Osteocyte (in vitro differentiated cells): ENCODE results near the gene IFI27L2. TPM values are rescaled to one million over a fixed set of nuclear protein-coding genes. Genes with fewer than 3 reads are reported as not detected.

ENCODE experiments used
- DNase-seq: peaks from one replicate; pipeline ENCODE4 v3.0.0; 2021; ENCODE audit warnings: mixed read lengths; ENCODE audit not compliant: unreplicated experiment; ENCODE audit errors: extremely low spot score
- H3K27ac Mint-ChIP-seq: one replicate; pipeline ENCODE4 v1.8.0; 2021; ENCODE audit warnings: mild to moderate bottlenecking, mixed read lengths; ENCODE audit not compliant: unreplicated experiment
- H3K27me3 Mint-ChIP-seq: one replicate; pipeline ENCODE4 v1.8.0; 2021; ENCODE audit warnings: mixed read lengths; ENCODE audit not compliant: unreplicated experiment
- H3K36me3 Mint-ChIP-seq: one replicate; pipeline ENCODE4 v1.8.0; 2021; ENCODE audit warnings: mixed read lengths; ENCODE audit not compliant: unreplicated experiment
- H3K4me1 Mint-ChIP-seq: one replicate; pipeline ENCODE4 v1.8.0; 2021; ENCODE audit warnings: mixed read lengths; ENCODE audit not compliant: unreplicated experiment
- H3K4me3 Mint-ChIP-seq: one replicate; pipeline ENCODE4 v1.8.0; 2021; ENCODE audit warnings: mild to moderate bottlenecking, moderate library complexity, mixed read lengths; ENCODE audit not compliant: unreplicated experiment
- H3K9me3 Mint-ChIP-seq: one replicate; pipeline ENCODE4 v1.8.0; 2021; ENCODE audit warnings: mixed read lengths; ENCODE audit not compliant: unreplicated experiment
- CTCF ChIP-seq: fragments of 200-600 bp; sonication (generic); IDR thresholded peaks from 2 replicates; pipeline ENCODE4 v1.5.0; 2021; ENCODE audit warnings: antibody characterized with exemption, mild to moderate bottlenecking, moderate library complexity
- total RNA-seq: library from RNA; stranded (reverse); gene quantifications from 2 replicates; pipeline ENCODE4 v1.2.1, GENCODE V29; 2021

Gene IFI27L2
- total RNA-seq, 1 donor from 2014 or later: 44.7 TPM

DNA sequence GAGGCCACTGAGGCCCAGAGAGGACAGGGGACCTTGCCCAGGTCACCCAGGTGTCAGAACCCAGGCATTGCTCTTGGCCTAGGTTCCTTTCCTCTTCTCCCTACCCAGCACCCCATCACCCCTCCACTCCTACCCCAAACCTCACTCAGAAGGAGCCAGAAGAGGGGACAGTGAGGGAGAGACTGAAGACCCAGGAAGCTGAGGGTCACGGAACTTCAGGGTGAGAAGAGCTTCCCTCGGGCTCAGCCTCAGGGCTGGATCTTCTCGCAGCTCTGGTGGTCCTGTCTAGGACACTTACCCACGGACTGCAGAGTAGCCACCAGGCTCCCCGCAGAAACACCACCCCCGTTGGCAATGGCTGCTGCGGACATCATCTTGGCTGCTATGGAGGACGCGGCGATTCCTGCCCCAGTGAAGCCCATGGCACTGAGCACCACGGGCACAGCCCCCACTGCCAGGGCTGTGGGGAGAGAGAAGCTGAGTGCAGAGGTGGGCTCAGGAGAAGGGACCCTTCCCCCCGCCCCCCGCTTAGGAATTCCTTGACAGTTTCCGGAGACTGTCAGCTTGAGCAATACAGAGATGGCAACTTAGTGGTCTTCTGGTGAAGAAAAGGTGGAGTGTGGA is 1.1 kb downstream of the IFI27L2 start:
- Mint-ChIP-seq H3K36me3 (no peaks in the 10 kb centered on the region), H3K27ac (peak overlapping the region; percentile 5), H3K4me1 (peaks cover 17% of the 10 kb centered on the region), H3K9me3 (no peaks in the 10 kb centered on the region), H3K4me3 (peak overlapping the region; percentile 79), H3K27me3 (peaks cover 6% of the 10 kb centered on the region)
- TF ChIP-seq CTCF: no peak
- peak; percentile 73 for DNase-seq

GRCh38 chr14:94127330-94127729 is 2.1 kb downstream of the IFI27L2 start:
- Mint-ChIP-seq H3K27me3 (peaks cover 3% of the 10 kb centered on the region), H3K27ac (no peak overlapping the region), H3K36me3 (no peaks in the 10 kb centered on the region), H3K9me3 (no peaks in the 10 kb centered on the region), H3K4me1 (peaks cover 17% of the 10 kb centered on the region), H3K4me3 (no peak overlapping the region)
- TF ChIP-seq CTCF: no peak
- DNase-seq: peak; percentile 51

GRCh38 chr14:94126800-94127199 is 2.6 kb downstream of the IFI27L2 start:
- Mint-ChIP-seq H3K27ac (no peak overlapping the region), H3K4me3 (no peak overlapping the region), H3K27me3 (no peaks in the 10 kb centered on the region), H3K9me3 (no peaks in the 10 kb centered on the region), H3K36me3 (no peaks in the 10 kb centered on the region), H3K4me1 (peaks cover 20% of the 10 kb centered on the region)
- no peak for DNase-seq
- TF ChIP-seq CTCF: no peak

DNA sequence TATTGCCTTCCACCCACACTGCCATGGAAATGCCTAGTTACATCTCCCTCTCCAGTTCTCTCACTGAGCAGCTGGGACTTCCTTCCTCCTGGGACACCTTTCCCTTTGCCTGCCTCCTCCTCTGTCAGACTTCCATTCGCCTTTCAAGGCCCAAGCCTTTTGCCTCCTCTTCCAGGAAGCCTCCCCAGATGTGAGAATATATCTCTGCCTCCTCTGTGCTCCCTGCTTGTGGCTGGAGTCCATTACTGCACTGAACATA is 3.1 kb downstream of the IFI27L2 start:
- no peak overlapping the region for H3K27ac Mint-ChIP-seq
- peaks cover 24% of the 10 kb centered on the region for H3K4me1 Mint-ChIP-seq
- H3K9me3 Mint-ChIP-seq: no peaks in the 10 kb centered on the region
- H3K27me3 Mint-ChIP-seq: no peaks in the 10 kb centered on the region
- no peak for TF ChIP-seq CTCF
- H3K36me3 Mint-ChIP-seq: no peaks in the 10 kb centered on the region
- DNase-seq: no peak
- H3K4me3 Mint-ChIP-seq: no peak overlapping the region

GRCh38 chr14:94125659-94126418 is 3.6 kb downstream of the IFI27L2 start:
- Mint-ChIP-seq H3K27me3 (no peaks in the 10 kb centered on the region), H3K9me3 (peaks cover 2% of the 10 kb centered on the region), H3K4me3 (no peak overlapping the region), H3K36me3 (no peaks in the 10 kb centered on the region), H3K27ac (no peak overlapping the region), H3K4me1 (peaks cover 29% of the 10 kb centered on the region)
- DNase-seq: peak; percentile 71
- no peak for TF ChIP-seq CTCF
